ENCODE results near the gene PGM2L1. TPM values are rescaled to one million over a fixed set of nuclear protein-coding genes. Genes with fewer than 3 reads are reported as not detected.
A peak's percentile ranks its signal among the peaks of the same experiment; 100 is the strongest.

The PGM2L1 gene
- total and polyA plus RNA-seq, 4 experiments from 2014 or later: 4.8 to 11.2 (median 8.1) TPM

DNA sequence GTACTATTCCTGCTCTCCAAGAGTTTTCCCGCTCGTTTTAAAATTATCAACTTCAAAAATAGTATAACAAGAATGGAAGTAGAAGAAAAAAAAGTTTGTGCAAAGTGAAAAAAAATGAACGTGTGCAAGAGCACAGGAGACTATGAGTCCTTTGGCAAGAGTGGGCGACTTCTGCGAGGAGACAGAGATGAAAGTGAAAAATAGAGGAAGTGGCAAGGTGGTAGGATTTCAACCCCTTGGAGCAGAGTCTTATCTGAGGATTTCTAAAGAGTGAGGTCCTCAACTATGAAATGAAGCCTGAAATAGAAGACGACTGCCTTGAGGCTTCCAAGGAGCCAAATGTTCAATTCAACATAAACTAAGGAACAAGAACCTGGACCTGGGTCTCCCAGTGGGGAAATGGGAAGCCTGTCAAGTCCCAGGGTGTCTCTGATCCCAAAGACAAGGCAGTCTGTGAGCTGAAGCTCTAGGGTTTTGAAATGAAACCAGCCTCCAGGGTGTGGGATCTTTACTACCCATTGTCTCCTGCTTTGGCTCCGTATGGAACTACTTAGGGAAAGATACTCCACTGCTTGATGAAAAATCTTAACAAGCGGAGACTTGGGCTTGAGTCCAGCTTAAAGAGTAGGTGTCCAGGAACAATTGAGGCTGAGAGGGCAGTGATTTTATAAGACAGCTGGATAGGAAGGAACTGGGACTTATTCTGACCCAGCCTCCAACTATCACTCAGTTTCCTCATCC is 91.6 kb downstream of the PGM2L1 start:
- Mint-ChIP-seq H3K36me3 (no peaks in the 10 kb centered on the region), H3K4me1 (peaks cover 3 to 9% (median 8%) of the 10 kb centered on the region in 4 donors), H3K9me3 (no peaks in the 10 kb centered on the region), H3K4me3 (no peak overlapping the region), H3K27ac (no peak overlapping the region), H3K27me3 (peaks cover 27 to 38% of the 10 kb centered on the region in 2 donors)
- intact Hi-C loops (cut with micrococcal nuclease): no loop called here
- Histone ChIP-seq H3K36me3 (ENCODE audit: insufficient read depth, low read length) (no peaks in the 10 kb centered on the region), H3K4me3 (ENCODE audit: low read length in 2 of 2) (no peak overlapping the region), H3K27me3 (ENCODE audit: insufficient read depth, low read length) (peaks cover 17% of the 10 kb centered on the region), H3K27ac (ENCODE audit: low read depth, low read length) (no peak overlapping the region), H3K4me1 (ENCODE audit: insufficient read depth, low read length) (peaks cover 7% of the 10 kb centered on the region), H3K9me3 (ENCODE audit: control insufficient read depth in 1 of 2, low read length in 2 of 2) (no peaks in the 10 kb centered on the region)
- POLR2A ChIA-PET (ENCODE audit: partially characterized antibody): no interaction called here
- no peak for DNase-seq
- CTCF ChIA-PET (ENCODE audit: partially characterized antibody): interaction anchor here (0.6 kb wide), 1 partner anchor 666 kb away, joined by 3 read pairs; no protein-coding TSS in a partner anchor

DNA sequence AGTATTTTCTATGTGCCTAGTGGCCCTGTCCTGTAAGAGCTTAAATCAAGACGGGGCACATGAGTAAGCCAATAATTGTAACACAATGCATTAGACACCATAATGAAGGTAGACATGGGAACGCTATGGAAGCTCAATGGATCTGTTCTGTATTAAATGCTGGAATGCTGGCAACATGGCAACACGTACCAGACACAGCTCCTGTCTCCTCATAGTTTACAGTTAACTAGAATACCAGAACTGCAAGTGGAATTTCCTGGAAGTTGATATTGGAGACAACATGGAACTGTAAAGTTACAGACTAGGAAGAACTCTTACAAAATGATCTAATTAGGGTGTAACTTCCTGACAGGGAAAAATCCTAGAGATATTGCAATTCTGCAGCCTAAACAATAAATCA is 99.2 kb downstream of the PGM2L1 start:
- no peak overlapping the region for H3K27ac Mint-ChIP-seq

DNA sequence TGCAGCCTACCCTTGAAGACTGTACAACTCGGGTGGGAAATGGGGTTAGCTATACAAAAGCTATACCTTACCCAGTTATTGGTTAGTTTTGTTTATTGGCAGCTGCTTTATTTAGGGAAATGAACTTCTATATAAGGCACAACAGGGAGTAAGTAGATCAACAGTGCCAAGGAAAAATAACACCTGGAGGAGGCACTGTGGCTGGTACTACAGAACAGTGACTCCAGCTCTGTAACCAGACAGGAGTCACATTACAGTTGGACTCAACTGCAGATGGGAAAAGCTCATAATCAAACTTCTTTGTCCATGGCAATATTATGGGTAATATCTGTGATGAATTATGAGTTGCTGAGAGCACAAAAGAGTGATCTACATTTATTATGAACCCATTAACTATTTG is 100.7 kb downstream of the PGM2L1 start:
- intact Hi-C loops (cut with micrococcal nuclease): no loop called here
- H3K27ac Mint-ChIP-seq: no peak overlapping the region

More for the DNA sequence above, 99.2 kb downstream of the PGM2L1 start:
- Mint-ChIP-seq H3K36me3 (no peaks in the 10 kb centered on the region), H3K27me3 (peaks cover 6 to 11% of the 10 kb centered on the region in 2 donors), H3K9me3 (peaks cover 0 to 2% (median 0%) of the 10 kb centered on the region in 8 donors), H3K4me1 (peaks cover 5 to 9% (median 6%) of the 10 kb centered on the region in 4 donors), H3K4me3 (no peak overlapping the region)
- Histone ChIP-seq H3K36me3 (ENCODE audit: insufficient read depth, low read length) (no peaks in the 10 kb centered on the region), H3K4me1 (ENCODE audit: insufficient read depth, low read length) (no peaks in the 10 kb centered on the region), H3K9me3 (ENCODE audit: control insufficient read depth in 1 of 2, low read length in 2 of 2) (no peaks in the 10 kb centered on the region), H3K27me3 (ENCODE audit: insufficient read depth, low read length) (no peaks in the 10 kb centered on the region), H3K27ac (ENCODE audit: low read depth, low read length) (no peak overlapping the region), H3K4me3 (ENCODE audit: low read length in 2 of 2) (no peak overlapping the region)
- intact Hi-C loops (cut with micrococcal nuclease): no loop called here
- POLR2A ChIA-PET (ENCODE audit: partially characterized antibody): no interaction called here
- CTCF ChIA-PET (ENCODE audit: partially characterized antibody): interaction anchor here (2.3 kb wide), 1 partner anchor 22 kb away, joined by 6 read pairs; no protein-coding TSS in a partner anchor
- DNase-seq: no peak

GRCh38 chr11:74288911-74289310 is 109.3 kb downstream of the PGM2L1 start:
- no peaks in the 10 kb centered on the region for H3K4me1 Mint-ChIP-seq
- H3K9me3 Mint-ChIP-seq: peaks cover 0 to 2% (median 0%) of the 10 kb centered on the region in 8 donors
- no peaks in the 10 kb centered on the region for H3K36me3 Mint-ChIP-seq
- Histone ChIP-seq H3K36me3 (ENCODE audit: insufficient read depth, low read length) (no peaks in the 10 kb centered on the region), H3K4me1 (ENCODE audit: insufficient read depth, low read length) (no peaks in the 10 kb centered on the region), H3K27ac (ENCODE audit: low read depth, low read length) (no peak overlapping the region), H3K9me3 (ENCODE audit: control insufficient read depth in 1 of 2, low read length in 2 of 2) (no peaks in the 10 kb centered on the region), H3K4me3 (ENCODE audit: low read length in 2 of 2) (no peak overlapping the region), H3K27me3 (ENCODE audit: insufficient read depth, low read length) (no peaks in the 10 kb centered on the region)
- intact Hi-C loops (cut with micrococcal nuclease): no loop called here
- CTCF ChIA-PET (ENCODE audit: partially characterized antibody): no interaction called here
- POLR2A ChIA-PET (ENCODE audit: partially characterized antibody): no interaction called here
- DNase-seq: peak in 1 of 5 donors; percentile 18
- H3K4me3 Mint-ChIP-seq: no peak overlapping the region
- no peak overlapping the region for H3K27ac Mint-ChIP-seq
- peaks cover 6 to 7% of the 10 kb centered on the region in 2 donors for H3K27me3 Mint-ChIP-seq

More for the DNA sequence above, 100.7 kb downstream of the PGM2L1 start:
- Histone ChIP-seq H3K4me3 (ENCODE audit: low read length in 2 of 2) (no peak overlapping the region), H3K9me3 (ENCODE audit: control insufficient read depth in 1 of 2, low read length in 2 of 2) (no peaks in the 10 kb centered on the region), H3K27ac (ENCODE audit: low read depth, low read length) (no peak overlapping the region), H3K36me3 (ENCODE audit: insufficient read depth, low read length) (no peaks in the 10 kb centered on the region), H3K4me1 (ENCODE audit: insufficient read depth, low read length) (no peaks in the 10 kb centered on the region), H3K27me3 (ENCODE audit: insufficient read depth, low read length) (no peaks in the 10 kb centered on the region)
- DNase-seq: no peak
- peak overlapping the region in 1 of 8 donors; percentile 47 for H3K4me3 Mint-ChIP-seq
- CTCF ChIA-PET (ENCODE audit: partially characterized antibody): no interaction called here
- peaks cover 7 to 17% of the 10 kb centered on the region in 2 donors for H3K27me3 Mint-ChIP-seq
- peaks cover 0 to 2% (median 0%) of the 10 kb centered on the region in 8 donors for H3K9me3 Mint-ChIP-seq
- POLR2A ChIA-PET (ENCODE audit: partially characterized antibody): interaction anchor here (0.6 kb wide), 1 partner anchor 11 kb away, joined by 3 read pairs; no protein-coding TSS in a partner anchor
- peaks cover 5 to 9% (median 6%) of the 10 kb centered on the region in 4 donors for H3K4me1 Mint-ChIP-seq
- H3K36me3 Mint-ChIP-seq: no peaks in the 10 kb centered on the region

DNA sequence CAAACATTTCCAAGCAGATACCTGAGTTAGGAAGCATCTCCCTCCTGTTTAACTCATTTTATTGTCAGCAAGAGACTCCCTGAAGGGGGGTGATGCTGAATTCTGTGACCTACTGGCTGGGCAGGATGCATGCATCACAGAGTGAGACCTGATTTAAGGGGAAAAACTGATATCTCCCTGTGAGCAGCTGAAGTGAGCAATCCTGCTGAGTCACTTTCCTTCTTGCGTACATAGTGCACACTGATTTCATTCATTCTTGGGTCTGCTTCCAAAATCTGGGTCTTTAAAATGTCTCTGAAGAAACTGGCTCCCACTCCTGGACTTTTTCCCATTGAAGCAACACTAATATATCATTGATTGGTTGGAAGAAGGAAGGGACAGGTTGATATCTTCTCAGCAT is 110.1 kb downstream of the PGM2L1 start:
- no peak overlapping the region for H3K4me3 ChIP-seq (ENCODE audit: low read length in 2 of 2)
- DNase-seq: no peak
- ChIA-PET CTCF (ENCODE audit: partially characterized antibody) (no interaction called here), POLR2A (ENCODE audit: partially characterized antibody) (no interaction called here)
- no peak overlapping the region for H3K27ac ChIP-seq (ENCODE audit: low read depth, low read length)
- H3K4me1 ChIP-seq (ENCODE audit: insufficient read depth, low read length): peaks cover 1% of the 10 kb centered on the region
- H3K36me3 ChIP-seq (ENCODE audit: insufficient read depth, low read length): no peaks in the 10 kb centered on the region
- Mint-ChIP-seq H3K27me3 (peaks cover 5 to 6% of the 10 kb centered on the region in 2 donors), H3K36me3 (no peaks in the 10 kb centered on the region), H3K4me1 (no peaks in the 10 kb centered on the region), H3K4me3 (no peak overlapping the region), H3K9me3 (peaks cover 0 to 2% (median 0%) of the 10 kb centered on the region in 8 donors), H3K27ac (no peak overlapping the region)
- intact Hi-C loops (cut with micrococcal nuclease): no loop called here
- no peaks in the 10 kb centered on the region for H3K9me3 ChIP-seq (ENCODE audit: control insufficient read depth in 1 of 2, low read length in 2 of 2)
- H3K27me3 ChIP-seq (ENCODE audit: insufficient read depth, low read length): no peaks in the 10 kb centered on the region

DNA sequence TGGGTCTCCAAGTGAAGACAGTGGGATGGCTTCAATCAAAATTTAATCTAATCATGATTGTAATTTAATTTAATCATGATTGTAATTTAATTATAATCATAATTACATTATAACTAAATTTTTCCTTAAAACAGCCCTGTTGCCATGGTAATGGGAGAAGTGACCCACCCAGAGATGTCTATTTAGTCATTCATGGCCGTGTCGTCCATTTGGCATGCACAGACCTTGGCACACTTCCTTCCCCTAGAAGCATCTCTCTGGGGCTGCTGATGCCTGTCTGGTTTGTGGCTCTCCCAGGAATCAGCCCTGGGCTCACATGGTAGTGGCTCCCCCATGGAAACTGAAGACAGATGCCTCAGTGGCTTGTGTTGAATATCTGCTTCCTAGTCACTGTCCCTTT is 113.8 kb downstream of the PGM2L1 start:
- H3K9me3 Mint-ChIP-seq: peaks cover 0 to 2% (median 0%) of the 10 kb centered on the region in 8 donors
- POLR2A ChIA-PET (ENCODE audit: partially characterized antibody): no interaction called here
- H3K4me1 ChIP-seq (ENCODE audit: insufficient read depth, low read length): peaks cover 3% of the 10 kb centered on the region
- no peak overlapping the region for H3K27ac ChIP-seq (ENCODE audit: low read depth, low read length)
- DNase-seq: no peak
- H3K4me3 Mint-ChIP-seq: no peak overlapping the region
- no peaks in the 10 kb centered on the region for H3K4me1 Mint-ChIP-seq
- no peak overlapping the region for H3K27ac Mint-ChIP-seq
- H3K4me3 ChIP-seq (ENCODE audit: low read length in 2 of 2): no peak overlapping the region
- H3K27me3 ChIP-seq (ENCODE audit: insufficient read depth, low read length): no peaks in the 10 kb centered on the region
- no peaks in the 10 kb centered on the region for H3K9me3 ChIP-seq (ENCODE audit: control insufficient read depth in 1 of 2, low read length in 2 of 2)
- intact Hi-C loops (cut with micrococcal nuclease): no loop called here
- CTCF ChIA-PET (ENCODE audit: partially characterized antibody): no interaction called here
- H3K27me3 Mint-ChIP-seq: no peaks in the 10 kb centered on the region
- no peaks in the 10 kb centered on the region for H3K36me3 ChIP-seq (ENCODE audit: insufficient read depth, low read length)
- H3K36me3 Mint-ChIP-seq: no peaks in the 10 kb centered on the region

DNA sequence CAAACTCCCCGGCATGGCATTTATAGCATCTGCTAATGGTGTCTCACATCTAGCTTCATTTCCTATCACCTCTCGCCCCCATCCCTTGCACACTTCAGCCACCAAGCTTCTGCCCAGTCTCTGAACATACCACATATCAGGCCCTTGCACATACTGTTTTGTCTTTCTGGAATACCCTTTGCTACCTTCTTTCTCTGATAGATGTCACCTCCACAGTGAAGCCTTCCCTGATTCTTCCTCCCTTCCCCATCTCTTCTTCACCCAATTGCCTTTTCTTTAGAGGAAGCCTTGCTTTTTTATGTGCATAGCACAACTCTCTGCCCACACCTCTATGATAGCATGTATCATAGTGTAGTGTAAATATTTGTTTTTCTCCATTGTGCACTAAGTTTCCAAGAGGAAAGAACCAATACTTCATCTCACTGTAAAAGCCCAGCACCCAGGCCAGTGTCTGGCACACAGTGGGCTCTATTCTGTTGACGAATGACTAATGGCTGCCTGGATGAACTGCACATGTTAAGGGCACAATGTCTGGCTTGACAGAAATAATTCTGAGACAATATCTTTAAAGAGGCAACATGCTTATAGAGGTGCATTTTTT is 114.6 kb downstream of the PGM2L1 start:
- no peaks in the 10 kb centered on the region for H3K36me3 ChIP-seq (ENCODE audit: insufficient read depth, low read length)
- no peak overlapping the region for H3K4me3 ChIP-seq (ENCODE audit: low read length in 2 of 2)
- Mint-ChIP-seq H3K4me3 (no peak overlapping the region), H3K36me3 (no peaks in the 10 kb centered on the region), H3K27ac (no peak overlapping the region), H3K4me1 (no peaks in the 10 kb centered on the region), H3K9me3 (peaks cover 0 to 2% (median 0%) of the 10 kb centered on the region in 8 donors), H3K27me3 (no peaks in the 10 kb centered on the region)
- H3K27me3 ChIP-seq (ENCODE audit: insufficient read depth, low read length): no peaks in the 10 kb centered on the region
- intact Hi-C loops (cut with micrococcal nuclease): no loop called here
- DNase-seq: no peak
- ChIA-PET CTCF (ENCODE audit: partially characterized antibody) (no interaction called here), POLR2A (ENCODE audit: partially characterized antibody) (no interaction called here)
- no peaks in the 10 kb centered on the region for H3K9me3 ChIP-seq (ENCODE audit: control insufficient read depth in 1 of 2, low read length in 2 of 2)
- peaks cover 3% of the 10 kb centered on the region for H3K4me1 ChIP-seq (ENCODE audit: insufficient read depth, low read length)
- no peak overlapping the region for H3K27ac ChIP-seq (ENCODE audit: low read depth, low read length)
